ENCODE measurements around the gene CLMN.
A peak's percentile ranks its signal among the peaks of the same experiment; 100 is the strongest.

The CLMN gene

DNA sequence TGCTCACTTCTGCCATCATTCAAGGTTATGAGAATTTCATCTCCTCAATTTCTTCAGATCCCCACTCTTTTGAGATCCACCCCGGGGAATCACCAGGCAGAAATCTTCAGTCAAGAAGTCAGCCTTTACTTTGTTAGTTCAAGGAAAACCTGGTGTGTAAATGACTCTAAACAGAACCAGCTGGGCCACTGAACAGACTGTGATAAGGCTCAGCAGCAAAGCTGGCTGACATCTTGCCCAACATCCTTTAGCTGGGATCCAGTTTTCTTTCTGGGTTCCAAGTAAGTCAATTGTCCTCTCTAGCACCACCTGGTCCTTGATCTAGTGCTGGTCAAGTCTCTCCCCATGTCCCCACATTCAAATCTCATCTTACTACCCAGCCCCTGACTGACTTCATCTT lies 11.6 kb downstream of the CLMN start:
- no peak overlapping the region for H3K27ac ChIP-seq
- no peak overlapping the region for H3K4me3 ChIP-seq

DNA sequence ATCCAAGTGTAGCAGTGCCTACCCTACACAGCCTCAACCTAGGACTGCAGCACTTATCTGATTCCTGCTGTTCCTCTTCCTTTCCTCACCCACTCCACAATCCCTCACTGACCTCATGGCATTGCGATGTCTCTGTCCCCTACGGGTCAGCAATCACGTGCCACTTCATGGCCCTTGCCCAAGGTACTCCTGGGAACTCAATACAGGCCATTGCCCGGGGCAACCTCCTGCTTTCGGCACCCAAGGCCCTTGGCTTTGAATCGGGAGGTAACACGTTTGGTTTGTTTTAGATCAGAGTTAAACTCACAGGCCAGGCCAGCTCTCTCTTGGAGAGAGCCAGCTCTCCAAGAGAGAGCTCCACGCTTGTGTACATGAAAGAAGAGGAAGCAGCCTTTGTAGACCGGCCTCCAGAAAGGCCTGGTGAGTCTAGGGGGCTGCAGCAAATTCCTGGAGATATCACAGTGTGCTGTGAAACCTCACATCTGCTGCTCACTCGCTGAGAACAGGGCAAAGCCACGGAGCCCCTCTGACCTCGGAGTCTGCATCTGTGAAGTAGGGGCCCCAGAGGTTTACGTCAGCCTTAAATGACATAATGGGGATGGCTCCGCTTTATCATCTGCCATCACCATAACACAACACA lies 12.2 kb downstream of the CLMN start:
- Histone ChIP-seq H3K27ac (no peak overlapping the region), H3K4me3 (no peak overlapping the region)

DNA sequence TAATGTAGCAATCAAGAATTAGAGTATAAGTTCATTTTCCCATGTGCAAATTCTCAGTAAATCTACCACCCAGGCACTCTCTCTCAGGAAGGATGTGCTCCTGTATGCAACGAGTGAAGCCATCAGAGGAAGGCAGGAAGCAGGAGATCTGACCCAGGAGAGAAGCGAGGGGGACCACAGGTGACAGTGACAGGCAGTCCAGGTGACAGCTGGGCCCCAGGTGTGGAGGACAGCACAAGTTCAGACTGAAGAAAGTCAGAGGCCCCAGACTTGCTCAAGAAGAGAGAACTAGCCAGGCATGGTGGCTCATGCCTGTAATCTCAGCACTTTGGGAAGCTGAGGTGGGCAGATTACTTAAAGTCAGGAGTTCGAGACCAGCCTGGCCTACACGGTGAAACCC lies 13.8 kb downstream of the CLMN start:
- Histone ChIP-seq H3K27ac (no peak overlapping the region), H3K4me3 (no peak overlapping the region)

DNA sequence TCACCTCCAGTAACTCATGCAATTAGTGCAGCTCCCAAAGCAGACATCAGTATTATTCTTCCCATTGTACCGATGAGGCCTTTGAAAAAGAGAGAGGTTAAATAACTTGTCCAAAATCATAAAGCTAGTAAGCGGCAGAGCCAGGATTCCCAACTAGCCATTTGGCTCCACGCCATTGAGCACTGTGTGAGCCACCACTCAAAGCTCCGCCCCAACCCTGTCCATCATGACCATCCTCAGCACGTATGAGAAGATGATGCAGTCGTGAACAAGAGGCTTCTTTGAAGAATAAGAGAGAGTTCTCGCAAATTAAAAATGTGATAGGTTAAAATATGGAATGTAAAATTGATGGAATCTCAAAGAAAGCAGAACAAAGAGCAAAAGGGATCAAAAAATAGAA lies 14.6 kb downstream of the CLMN start:
- Histone ChIP-seq H3K4me3 (no peak overlapping the region), H3K27ac (no peak overlapping the region)

DNA sequence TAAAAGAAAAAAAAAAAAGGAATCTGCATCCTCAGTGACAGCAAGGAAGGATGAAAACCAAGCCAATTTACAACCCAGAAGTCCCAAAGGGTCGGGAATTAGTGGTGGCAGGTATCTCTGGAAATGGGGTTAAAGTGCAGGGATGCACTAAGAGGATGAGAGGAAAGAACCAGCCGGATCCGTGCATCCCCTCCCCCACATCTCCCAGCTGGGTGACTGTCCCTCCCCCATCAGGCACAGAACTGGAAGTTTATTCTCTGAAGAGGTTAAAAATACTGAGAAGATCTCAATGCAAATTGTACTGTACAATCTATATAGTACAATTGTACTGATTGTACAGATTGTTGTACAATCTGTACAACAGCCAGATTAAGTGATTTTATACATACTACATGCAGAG lies 15.4 kb downstream of the CLMN start:
- Histone ChIP-seq H3K4me3 (no peak overlapping the region), H3K27ac (no peak overlapping the region)

DNA sequence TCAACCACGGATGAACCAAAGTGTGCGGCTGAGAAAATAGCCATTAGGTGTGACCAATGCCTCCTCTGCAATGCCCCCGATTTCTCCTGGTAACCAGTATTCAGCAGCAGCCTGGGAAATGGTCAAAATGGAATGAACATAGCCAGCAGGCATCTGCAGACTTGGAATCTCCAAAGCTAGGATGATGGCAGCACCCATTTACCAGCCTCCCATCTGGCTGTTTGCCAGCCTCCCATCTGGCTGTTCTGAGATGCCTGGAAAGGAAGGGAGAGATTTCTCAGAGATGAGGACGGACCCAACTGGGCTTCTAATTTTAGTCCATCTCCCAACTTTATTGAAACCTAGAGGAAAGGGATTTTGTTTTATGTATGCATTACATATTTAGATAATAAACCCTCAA lies 16.2 kb downstream of the CLMN start:
- no peak overlapping the region for H3K27ac ChIP-seq
- no peak overlapping the region for H3K4me3 ChIP-seq

DNA sequence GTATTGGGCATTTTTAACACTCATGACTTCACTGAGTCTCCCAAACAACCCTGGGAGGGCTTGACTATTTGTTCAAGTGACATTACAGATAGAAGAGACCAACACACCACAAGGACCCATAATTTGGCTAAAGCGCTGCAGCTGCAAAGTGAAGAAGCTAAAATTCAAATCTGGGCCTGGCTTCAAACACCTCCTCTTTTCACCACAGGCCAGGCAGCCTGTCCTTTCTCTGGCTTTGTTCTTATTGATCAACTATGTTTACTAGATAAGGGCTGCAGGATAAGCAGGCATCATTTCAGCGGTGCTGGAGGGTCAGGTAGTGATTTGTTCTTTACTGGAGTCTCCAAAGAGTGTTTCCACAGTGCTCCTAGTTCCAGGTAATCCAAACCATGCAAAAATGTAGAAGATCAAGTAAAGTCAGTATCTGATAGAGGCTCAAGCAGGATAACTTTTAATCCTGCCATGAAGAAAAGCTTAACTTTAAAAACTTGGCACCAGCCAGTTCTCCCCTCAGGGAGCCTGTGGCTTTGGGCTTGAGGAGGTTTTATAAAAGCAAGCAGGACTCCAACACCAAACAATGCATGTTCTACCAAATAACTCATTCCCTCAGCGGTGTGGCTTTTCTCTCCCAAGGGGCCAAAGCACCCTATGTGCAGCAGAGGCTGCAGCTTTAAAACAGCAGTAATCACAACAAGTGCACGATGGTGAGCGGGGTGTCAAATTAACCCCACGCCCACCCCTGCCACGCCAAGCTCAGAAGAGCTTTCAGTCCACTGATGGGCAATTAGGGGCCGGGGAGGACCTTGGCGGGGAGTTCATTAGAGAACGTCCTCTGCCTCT lies 16.8 kb downstream of the CLMN start:
- Histone ChIP-seq H3K27ac (no peak overlapping the region), H3K4me3 (no peak overlapping the region)

DNA sequence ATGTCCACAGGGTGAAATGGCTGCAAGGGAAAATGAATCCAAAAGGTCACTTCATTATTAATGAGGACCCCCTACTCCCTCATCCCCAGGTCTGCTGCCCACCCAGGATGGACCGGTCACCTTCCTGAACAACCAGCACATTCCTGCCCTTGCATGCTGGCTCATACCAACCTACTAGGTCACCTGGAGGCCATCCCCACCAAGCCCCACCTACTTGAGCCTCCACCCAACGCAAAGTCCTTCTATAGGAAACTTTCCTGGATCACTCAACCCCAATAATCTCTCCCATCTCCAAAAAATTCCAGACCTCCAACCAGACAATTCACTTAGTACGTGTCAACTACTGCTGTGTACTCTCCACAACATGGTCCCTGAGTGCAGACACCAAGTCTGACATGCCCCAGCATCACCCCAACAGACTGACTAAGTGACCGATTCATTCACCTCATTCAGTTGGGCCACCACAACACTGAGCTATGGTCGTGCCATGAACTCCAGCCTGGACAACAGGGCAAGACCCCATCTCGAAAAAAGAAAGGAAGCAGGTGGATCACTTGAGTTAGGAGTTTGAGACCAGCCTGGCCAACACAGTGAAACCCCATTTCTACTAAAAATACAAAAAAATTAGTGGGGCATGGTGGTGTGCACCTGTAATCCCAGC lies 18.1 kb downstream of the CLMN start:
- no peak overlapping the region for H3K4me3 ChIP-seq
- no peak overlapping the region for H3K27ac ChIP-seq

DNA sequence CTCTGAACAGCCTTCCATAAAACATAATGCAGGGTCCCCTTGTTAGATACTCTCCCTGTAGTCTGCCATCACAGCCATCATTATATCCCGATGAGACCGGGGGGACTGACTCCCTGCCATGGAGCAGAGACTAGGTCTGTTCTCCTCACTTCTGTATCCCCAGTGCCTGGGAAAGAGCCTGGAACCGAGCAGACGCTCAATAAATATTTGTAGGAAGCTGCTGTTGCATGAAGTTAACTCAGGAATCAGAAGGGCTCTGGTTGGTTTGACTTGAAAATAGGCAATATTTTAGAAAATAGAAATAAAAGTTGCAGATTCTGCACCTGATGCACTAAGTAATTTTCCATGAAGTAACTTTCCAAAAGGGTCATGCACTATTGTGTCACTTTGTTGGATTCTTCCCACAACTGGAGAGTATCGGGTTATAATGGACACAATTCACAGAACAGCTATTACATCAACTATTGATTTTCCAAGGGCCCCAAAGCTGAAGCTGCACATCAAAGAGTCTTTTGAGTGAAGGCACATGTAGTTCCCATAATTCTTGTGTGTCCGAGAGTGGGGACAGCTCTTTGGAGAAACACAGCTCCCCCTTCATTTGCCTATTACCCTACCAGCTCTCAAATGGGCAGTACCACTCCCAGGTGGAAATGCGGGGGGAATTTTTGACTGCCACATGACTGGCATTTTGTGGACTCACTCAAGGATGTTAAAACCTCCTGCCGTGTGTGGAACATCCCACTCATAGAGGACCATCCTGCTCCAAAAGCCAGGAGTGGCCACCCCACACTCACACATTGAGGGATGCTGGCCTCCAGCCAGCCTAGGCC lies 18.8 kb downstream of the CLMN start:
- H3K27ac ChIP-seq = no peak overlapping the region

DNA sequence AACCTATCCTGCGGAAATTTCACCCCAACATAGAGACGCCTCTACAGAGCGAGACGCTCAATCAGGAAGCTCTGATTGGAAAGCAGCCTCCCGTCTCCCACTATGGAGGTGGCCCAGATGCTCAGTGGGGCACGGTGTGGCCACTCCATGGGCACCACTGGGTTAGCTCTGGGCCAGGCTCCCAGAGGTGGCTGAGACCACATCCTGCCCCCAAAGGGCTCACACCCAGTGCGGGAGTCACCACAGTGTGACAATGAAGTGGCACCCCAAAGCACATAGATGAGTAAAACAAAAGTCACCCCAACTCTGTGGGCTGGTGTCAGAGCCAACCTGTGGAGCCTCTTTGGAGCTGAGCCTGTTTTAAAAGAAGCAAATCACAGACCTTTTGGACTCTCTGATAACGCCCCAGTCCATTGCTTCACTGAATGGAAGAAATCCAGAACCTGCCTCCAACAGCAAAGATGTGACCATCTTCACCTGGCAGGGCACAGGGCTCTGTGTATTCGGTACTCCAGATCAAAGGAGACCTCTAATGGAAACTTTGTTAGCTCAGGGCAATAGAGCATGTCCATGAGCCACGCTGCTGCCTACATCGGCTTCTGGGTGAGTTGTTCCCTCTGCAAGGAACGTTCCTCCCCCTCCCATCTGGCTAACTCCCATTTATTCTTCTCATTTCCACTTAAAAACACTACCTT lies 19.6 kb downstream of the CLMN start:
- Histone ChIP-seq H3K27ac (no peak overlapping the region), H3K4me3 (no peak overlapping the region)

More for the DNA sequence above, 18.8 kb downstream of the CLMN start:
- no peak overlapping the region for H3K4me3 ChIP-seq

DNA sequence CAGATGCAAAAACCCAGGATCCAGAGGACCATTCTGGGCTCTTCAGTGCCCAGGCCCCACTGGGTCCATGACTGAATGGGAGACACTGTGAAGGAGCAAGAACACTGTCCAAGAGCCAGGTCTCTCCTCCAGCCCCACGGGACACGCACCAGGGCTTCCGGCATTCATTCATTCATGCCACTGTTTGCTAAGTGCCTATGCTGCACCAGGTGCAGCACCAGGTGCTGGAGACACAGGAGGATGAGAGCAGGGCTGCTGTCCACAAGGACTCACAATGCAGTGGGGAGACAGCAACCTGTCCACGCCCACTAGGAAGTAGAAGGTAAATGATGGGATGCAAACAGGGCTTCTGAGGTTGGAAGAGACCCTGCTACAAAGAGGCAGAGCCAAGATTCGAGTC lies 20.4 kb downstream of the CLMN start:
- no peak overlapping the region for H3K27ac ChIP-seq
- no peak overlapping the region for H3K4me3 ChIP-seq

DNA sequence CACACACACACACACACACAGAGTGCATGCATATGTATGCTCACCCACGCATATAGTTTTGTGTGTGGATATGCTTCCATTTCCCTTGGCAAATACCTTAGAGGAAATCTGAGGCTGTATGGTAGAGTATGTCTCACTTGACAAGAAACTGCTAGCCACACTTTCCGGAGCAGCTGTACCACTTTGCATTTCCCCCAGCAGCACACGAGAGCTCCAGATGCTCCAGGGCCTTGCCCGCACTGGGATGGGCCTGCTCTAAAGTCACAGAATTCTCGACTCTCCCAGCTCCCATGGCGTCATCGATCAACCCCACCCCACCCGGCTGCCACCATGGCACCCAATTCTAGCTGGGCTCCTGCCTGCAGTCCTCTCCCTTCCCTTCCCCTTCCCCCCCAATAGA lies 21.9 kb downstream of the CLMN start:
- no peak overlapping the region for H3K27ac ChIP-seq
- H3K4me3 ChIP-seq = no peak overlapping the region

DNA sequence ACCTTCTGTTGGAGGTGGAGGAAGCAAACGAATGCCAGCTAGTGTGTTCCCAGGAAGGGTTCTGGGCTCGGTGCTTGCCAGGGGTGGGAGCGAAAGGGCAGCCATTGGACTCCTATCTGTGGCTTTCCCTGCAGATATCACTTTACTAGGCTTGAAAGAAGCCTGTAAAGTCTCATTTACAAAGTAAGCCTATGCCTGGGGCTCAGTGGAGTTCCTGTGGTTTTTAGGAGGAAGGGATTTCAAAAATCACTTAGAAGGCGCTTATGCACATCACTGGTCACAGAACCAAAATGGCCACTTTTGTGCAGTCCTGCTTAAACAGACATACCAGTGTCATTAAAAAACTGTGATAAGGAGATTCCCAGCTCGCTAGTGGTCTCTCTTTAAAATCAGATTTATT lies 22.7 kb downstream of the CLMN start:
- Histone ChIP-seq H3K27ac (no peak overlapping the region), H3K4me3 (no peak overlapping the region)

DNA sequence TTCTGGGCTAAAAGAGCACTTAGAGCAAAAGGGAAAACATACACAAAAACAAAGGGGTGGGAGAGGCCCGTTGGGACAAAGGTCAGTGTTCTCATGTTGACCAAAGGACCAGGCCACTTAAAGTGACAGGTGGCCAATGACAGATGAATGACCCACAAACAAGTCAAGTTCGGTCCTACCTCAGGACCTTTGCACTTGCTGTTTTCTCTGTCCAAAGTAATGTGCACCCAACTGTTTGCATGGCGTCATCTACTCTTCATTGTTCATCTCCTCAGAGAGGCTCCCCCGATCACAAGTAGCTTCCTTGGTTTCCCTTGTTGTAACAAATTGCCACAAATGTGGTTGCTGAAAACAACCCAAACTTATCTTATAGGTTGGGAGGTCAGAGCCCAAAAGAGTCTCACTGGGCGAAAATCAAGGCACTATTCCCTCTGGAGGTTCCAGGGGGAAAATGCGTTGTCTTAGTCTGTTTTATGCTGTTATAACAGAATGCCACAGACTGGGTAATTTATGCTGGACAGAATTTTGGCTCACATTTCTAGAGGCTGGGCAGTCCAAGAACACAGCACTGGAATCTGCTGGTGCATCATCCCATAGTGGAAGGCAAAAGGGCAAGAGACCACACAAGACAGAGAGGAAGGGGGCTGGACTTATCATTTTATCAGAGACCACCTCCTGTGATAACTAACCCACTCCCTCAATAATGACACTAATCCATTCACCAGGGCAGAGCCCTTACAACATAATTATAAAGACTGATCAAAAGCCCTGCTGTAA lies 23.9 kb downstream of the CLMN start:
- H3K27ac ChIP-seq = no peak overlapping the region

DNA sequence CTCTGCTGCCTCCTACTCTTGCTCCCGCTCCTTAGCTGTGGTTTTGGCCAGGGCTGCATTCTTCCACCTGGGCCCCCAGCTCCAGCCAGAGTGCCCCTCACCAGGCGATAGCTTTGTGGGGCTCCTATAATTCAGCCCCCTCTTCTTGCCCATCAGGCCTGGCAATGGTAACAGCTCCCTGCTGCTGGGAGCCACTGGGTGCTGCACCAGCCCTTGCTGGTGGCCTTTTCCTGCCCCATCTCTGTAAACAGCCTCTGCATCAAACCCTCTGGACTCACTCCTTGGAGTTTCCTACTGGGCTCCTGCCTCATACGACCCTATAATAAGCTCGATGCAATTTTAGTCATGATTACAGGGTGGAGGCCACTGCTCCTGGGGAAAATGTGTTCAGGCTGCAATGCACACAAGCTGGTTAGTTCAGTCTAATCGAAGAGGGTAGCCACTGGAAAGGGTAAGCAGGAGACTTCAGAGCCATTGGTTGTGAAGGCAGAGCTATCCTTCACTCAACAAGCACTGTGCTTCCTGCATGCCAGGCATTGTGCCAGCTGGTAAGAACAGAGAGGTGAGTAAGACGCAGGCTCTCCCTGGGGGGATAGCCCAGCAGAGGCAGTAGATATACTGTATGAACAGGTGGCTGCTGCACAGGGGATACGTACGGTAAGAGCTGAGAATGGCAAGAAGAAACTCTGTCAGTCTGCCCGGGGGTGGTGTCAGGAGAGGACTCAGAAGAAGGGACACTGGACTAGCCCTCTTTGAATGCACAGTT lies 24.7 kb downstream of the CLMN start:
- no peak overlapping the region for H3K4me3 ChIP-seq

More for the DNA sequence above, 23.9 kb downstream of the CLMN start:
- no peak overlapping the region for H3K4me3 ChIP-seq

DNA sequence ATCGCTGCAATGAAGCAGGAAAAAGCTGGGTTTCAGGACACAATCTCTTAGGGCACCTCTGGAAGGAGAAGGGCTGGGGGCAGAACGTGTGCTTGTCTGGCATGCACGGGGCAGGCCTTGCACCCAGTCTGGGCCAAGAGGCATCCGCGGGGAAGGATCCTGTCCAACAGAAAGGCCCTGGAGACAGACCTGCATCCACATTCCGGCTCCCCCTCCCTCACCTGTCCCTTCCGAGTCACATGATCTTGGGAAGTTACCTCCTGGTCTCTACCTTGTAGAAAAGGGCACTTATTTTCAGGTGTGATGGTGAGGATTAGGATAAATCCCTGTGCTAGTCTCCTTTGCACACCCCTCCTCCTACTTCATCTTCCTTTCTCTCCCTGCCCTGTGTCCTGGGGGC lies 25.4 kb downstream of the CLMN start:
- H3K4me3 ChIP-seq = no peak overlapping the region
- H3K27ac ChIP-seq = no peak overlapping the region

More for the DNA sequence above, 24.7 kb downstream of the CLMN start:
- no peak overlapping the region for H3K27ac ChIP-seq

DNA sequence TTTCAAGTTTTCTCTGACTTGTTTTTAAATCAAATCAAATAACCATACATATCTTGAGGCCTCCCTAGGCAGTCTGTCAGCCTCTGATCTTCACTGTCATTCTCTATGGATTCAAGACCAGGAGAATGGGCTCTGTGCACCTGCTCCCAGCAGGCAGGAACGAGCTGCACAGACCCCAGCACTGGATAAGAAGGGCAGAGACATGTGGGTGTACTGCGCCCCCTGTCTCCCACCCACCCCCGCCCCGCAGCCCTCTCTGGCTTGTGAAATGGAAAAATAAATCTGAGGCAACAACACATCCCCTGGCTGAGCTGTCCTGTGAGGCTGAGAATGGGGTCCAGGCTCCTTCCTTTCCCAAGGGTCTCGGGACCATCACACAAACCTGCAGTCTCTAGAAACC lies 26.3 kb downstream of the CLMN start:
- peak overlapping the region in 1 of 21 experiments; percentile 27 for H3K27ac ChIP-seq
- no peak overlapping the region for H3K4me3 ChIP-seq
